AG09309 (cell line): ENCODE data around the gene RNF151.
A peak's percentile ranks its signal among the peaks of the same experiment; 100 is the strongest.
"Not testable (repeated sequence)": the region's sequence is repeated elsewhere in the genome, so short reads cannot be mapped to it uniquely, and the experiment has no call there.

ENCODE experiments used
- DNase-seq: peaks from one replicate; pipeline ENCODE4 v3.0.0-alpha.2; 2010; ENCODE audit warnings: low read depth
- H3K4me3 ChIP-seq: 2 replicates; pipeline ENCODE4 v1.5.1; 2011; ENCODE audit warnings: mild to moderate bottlenecking, low read depth, low read length, moderate library complexity; ENCODE audit not compliant: control insufficient read depth
- CTCF ChIP-seq: IDR thresholded peaks from 2 replicates; pipeline ENCODE4 v1.5.1; 2011; ENCODE audit warnings: mild to moderate bottlenecking, low read depth, low read length, inconsistent platforms; ENCODE audit not compliant: insufficient read depth, control insufficient read depth; ENCODE audit errors: missing control alignments

The RNF151 gene

DNA sequence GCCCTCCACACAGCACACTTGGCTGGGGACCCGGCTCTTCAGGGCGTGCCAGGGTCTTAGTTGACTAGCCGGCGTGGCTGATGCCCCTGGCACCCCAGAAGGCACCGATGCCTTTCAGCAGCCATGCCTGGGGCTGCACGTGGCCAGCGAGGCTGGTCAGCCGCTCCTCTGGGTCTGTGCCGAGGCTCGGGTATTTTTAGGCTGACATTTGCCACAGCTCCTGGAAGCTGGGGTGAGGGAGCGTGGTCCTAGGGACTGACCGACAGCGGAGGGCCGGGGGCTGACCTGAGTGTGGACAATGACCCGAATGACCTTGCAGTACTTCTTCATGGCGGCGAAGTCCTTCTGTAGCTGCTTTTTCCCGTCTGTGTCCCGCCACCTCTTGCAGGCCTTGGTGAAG, 16.1 kb upstream of the RNF151 start:
- no peak overlapping the region for H3K4me3 ChIP-seq
- no peak for TF ChIP-seq CTCF
- DNase-seq: no peak

- no peak for TF ChIP-seq CTCF
- DNase-seq: no peak
Measured at GRCh38 chr16:1953734-1954133, 12.9 kb upstream of the RNF151 start.

DNA sequence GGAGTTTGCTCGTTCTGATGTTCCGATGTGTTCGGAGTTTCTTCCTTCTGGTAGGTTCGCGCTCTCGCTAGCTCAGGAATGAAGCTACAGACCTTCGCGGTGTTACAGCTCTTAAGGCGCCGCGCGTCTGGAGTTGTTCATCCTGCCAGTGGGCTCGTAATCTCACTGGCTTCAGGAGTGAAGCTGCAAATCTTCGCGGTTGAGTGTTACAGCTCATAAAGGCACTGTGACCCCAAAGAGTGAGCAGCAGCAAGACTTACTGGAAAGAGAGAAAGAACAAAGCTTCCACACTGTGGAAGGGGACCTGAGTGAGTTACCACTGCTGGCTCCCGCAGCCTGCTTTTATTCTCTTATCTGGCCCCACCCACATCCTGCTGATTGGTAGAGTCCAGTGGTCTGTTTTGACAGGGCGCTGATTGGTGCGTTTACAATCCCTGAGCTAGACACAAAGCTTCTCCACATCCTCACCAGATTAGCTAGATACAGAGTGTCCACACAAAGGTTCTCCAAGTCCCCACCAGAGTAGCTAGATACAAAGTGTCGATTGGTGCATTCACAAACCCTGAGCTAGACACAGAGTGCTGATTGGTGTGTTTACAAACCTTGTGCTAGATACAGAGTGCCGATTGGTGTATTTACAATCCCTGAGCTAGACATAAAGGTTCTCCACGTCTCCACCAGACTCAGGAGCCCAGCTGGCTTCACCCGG, 9.1 kb upstream of the RNF151 start:
- DNase-seq, H3K4me3 ChIP-seq: not testable (repeated sequence)

More at GRCh38 chr16:1953734-1954133, 12.9 kb upstream of the RNF151 start:
- no peak overlapping the region for H3K4me3 ChIP-seq

DNA sequence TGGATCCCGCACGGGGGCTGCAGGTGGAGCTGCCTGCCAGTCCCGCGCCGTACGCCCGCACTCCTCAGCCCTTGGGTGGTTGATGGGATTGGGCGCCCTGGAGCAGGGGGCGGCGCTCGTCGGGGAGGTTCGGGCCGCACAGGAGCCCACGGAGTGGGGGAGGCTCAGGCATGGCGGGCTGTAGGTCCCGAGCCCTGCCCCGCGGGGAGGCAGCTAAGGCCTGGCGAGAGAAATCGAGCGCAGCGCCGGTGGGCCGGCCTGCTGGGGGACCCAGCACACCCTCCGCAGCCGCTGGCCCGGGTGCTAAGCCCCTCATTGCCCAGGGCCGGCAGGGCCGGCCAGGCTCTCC, 8.5 kb upstream of the RNF151 start:
- DNase-seq, H3K4me3 ChIP-seq: not testable (repeated sequence)

- DNase-seq: no peak
- H3K4me3 ChIP-seq: no peak overlapping the region
- no peak for TF ChIP-seq CTCF
Measured at GRCh38 chr16:1958715-1959268, 7.9 kb upstream of the RNF151 start.

DNA sequence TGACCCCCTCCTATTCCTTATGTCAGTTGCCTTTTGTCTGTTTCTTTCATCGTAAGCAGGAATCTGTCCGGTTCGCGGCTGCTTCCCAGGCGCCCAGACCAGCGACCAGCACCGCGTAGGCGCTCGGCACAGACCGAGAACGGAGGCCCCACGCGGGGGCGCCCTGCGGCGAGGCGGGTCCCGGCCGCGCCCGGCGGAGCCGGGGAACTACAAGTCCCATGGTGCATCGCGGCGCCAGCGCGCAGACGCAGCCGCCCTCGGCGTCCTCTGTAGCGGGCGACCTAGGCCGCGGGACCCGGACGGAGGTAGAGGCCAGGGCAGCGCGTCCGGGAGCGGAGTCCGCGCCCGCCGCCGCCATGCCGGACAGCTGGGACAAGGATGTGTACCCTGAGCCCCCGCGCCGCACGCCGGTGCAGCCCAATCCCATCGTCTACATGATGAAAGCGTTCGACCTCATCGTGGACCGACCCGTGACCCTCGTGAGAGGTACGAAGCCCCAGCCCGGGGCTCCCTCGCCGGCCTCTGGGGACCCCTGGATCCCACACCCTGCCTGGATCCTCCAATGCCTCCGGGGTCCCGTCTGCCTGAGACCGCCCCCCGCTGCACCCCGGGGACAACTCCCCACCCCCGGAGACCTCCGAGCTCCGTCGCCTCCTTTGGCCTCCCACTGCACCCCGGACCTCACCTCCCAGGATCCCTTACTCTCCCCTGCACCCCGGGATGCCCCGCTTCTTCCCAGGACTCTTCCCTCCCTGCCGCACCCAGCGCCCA, 7.2 kb upstream of the RNF151 start, which contains the start of gene NDUFB10:
NDUFB10 (plus strand) TSS at position 270 of the 771 bp plus-strand sequence; CDS start at position 357, 87 bp downstream.
- H3K4me3 ChIP-seq: peak within 1 kb of the TSS; percentile 81
- DNase-seq: peak; percentile 47
- peak; percentile 35 for TF ChIP-seq CTCF

DNA sequence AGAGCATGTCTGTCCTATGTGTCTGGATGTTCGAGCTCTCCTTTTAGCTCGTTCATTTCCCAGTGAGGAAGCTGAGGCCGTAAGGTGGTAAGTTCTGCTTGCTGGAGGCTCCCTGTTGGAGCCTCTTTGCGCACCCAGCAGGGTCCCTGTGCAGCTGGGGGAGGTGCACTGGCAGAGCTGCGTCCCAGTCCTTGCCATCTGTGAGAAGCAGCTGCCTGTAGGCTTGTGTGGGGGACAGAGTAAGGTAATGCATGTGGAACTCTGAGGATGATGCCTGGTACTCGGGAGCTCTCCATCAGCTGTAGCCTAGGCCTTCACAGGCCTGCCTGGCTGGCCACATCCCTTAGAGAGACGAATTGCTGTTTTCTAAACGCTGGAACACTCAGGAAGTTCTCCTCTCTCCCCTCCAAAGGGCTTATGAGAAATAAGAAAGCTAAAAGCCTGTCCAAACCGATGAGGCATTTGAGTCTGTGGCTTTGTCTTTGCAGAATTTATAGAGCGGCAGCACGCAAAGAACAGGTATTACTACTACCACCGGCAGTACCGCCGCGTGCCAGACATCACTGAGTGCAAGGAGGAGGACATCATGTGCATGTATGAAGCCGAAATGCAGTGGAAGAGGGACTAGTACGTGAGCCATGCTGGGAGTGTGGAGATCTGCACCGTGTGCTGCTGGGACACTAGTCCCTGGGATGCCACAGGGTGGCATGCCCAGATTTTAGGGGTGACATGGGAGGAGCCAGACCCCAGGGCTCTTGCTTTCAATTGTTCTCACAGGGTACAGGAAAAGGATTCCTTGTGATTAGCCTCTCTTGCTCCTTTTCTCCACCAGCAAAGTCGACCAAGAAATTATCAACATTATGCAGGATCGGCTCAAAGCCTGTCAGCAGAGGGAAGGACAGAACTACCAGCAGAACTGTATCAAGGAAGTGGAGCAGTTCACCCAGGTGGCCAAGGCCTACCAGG, 5.7 kb upstream of the RNF151 start:
- no peak for DNase-seq
- peak overlapping the region; percentile 81 for H3K4me3 ChIP-seq
- no peak for TF ChIP-seq CTCF
